Measurements from ENCODE around the gene MGAT5B.

GRCh38 chr17:76992891-76993290, 124.7 kb downstream of the MGAT5B start:
- TF ChIP-seq POLR2AphosphoS5 (IDR thresholded peaks at IDR 0.05; ENCODE audit: low read depth, low read length) (no peak), SIN3A (IDR thresholded peaks at IDR 0.05; ENCODE audit: borderline replicate concordance, insufficient read depth, low read length) (no peak)

Measured in PFSK-1 (cell line).